ENCODE results near the gene C4orf33.

DNA sequence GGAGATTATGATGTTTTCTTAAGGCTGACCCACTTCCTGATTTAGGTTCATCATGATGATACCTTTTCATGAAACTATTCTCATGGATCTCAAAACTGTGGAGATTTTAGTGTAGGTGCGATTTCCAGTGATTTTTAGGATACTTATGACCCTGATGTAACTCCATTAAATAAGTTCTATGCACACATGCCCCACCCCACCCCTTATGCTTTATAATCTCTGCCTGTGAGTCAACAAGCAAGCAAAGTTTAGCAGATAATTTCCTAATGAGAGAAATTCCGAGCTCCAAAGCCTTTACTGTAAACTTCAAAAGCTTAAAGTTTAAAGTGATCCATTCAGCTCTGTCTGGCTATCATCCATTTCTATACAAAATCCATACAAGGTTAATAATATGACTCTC, 56.4 kb downstream of the C4orf33 start:
- TF ChIP-seq POLR2A (IDR thresholded peaks at IDR 0.05) = no peak
- TF ChIP-seq, protein P1, sequence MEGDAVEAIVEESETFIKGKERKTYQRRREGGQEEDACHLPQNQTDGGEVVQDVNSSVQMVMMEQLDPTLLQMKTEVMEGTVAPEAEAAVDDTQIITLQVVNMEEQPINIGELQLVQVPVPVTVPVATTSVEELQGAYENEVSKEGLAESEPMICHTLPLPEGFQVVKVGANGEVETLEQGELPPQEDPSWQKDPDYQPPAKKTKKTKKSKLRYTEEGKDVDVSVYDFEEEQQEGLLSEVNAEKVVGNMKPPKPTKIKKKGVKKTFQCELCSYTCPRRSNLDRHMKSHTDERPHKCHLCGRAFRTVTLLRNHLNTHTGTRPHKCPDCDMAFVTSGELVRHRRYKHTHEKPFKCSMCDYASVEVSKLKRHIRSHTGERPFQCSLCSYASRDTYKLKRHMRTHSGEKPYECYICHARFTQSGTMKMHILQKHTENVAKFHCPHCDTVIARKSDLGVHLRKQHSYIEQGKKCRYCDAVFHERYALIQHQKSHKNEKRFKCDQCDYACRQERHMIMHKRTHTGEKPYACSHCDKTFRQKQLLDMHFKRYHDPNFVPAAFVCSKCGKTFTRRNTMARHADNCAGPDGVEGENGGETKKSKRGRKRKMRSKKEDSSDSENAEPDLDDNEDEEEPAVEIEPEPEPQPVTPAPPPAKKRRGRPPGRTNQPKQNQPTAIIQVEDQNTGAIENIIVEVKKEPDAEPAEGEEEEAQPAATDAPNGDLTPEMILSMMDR (IDR thresholded peaks at IDR 0.05) = no peak

Data from transverse colon (tissue), 3 donors.